ENCODE measurements around the gene EMID1. TPM values are rescaled to one million over a fixed set of nuclear protein-coding genes. Genes with fewer than 3 reads are reported as not detected.
"Not testable (repeated sequence)": the region's sequence is repeated elsewhere in the genome, so short reads cannot be mapped to it uniquely, and the experiment has no call there.

The EMID1 gene
- total RNA-seq, 1 experiment from 2014 or later: 1.1 TPM

GRCh38 chr22:29216873-29217666 is 11.4 kb downstream of the EMID1 start:
- Histone ChIP-seq H4K20me1 (ENCODE audit: insufficient read depth) (no peaks in the 10 kb centered on the region), H3K9me2 (ENCODE audit: insufficient read depth) (no peaks in the 10 kb centered on the region), H3K4me3 (no peak overlapping the region), H3K27me3 (ENCODE audit: insufficient read depth, low read depth) (peaks cover 13% of the 10 kb centered on the region; the same call in 1 of the 2 replicates), H3K36me3 (ENCODE audit: low read depth) (no peaks in the 10 kb centered on the region), H3K27ac (no peak overlapping the region), H3K79me2 (ENCODE audit: low read depth) (no peaks in the 10 kb centered on the region), H2AFZ (no peak overlapping the region), H3K4me1 (replicated peaks; ENCODE audit: insufficient read depth) (no peaks in the 10 kb centered on the region), H3K4me2 (no peak overlapping the region), H3K9me3 (ENCODE audit: insufficient read depth, low read depth) (no peaks in the 10 kb centered on the region), H3F3A (ENCODE audit: insufficient read depth, low read depth) (no peaks in the 10 kb centered on the region)
- intact Hi-C loops (cut with micrococcal nuclease; ENCODE audit: unreplicated experiment): no loop called here
- POLR2A ChIA-PET (ENCODE audit: unreplicated experiment): interaction anchor here (0.5 kb wide), 1 partner anchor 460 kb away, joined by 3 read pairs; no protein-coding TSS in a partner anchor
- no peak for TF ChIP-seq CTCF (conservative IDR thresholded peaks at IDR 0.05)
- TF ChIP-seq EZH2 (IDR thresholded peaks at IDR 0.05; ENCODE audit: low read depth): no peak
- CTCF ChIA-PET: no interaction called here
- BruUV-seq (replicated peaks): no TSS peak
- no peak for DNase-seq

- Histone ChIP-seq H3K4me2 (no peak overlapping the region), H2AFZ (no peak overlapping the region), H3K9me2 (ENCODE audit: insufficient read depth) (no peaks in the 10 kb centered on the region), H4K20me1 (ENCODE audit: insufficient read depth) (no peaks in the 10 kb centered on the region), H3F3A (ENCODE audit: insufficient read depth, low read depth) (no peaks in the 10 kb centered on the region), H3K9me3 (ENCODE audit: insufficient read depth, low read depth) (no peaks in the 10 kb centered on the region), H3K27me3 (ENCODE audit: insufficient read depth, low read depth) (peaks cover 8% of the 10 kb centered on the region; the same call in 1 of the 2 replicates), H3K36me3 (ENCODE audit: low read depth) (no peaks in the 10 kb centered on the region), H3K4me3 (no peak overlapping the region), H3K27ac (no peak overlapping the region), H3K79me2 (ENCODE audit: low read depth) (no peaks in the 10 kb centered on the region), H3K4me1 (replicated peaks; ENCODE audit: insufficient read depth) (no peaks in the 10 kb centered on the region)
- TF ChIP-seq EZH2 (IDR thresholded peaks at IDR 0.05; ENCODE audit: low read depth): no peak
- TF ChIP-seq CTCF (conservative IDR thresholded peaks at IDR 0.05): no peak
- CTCF ChIA-PET: no interaction called here
- DNase-seq: no peak
- POLR2A ChIA-PET (ENCODE audit: unreplicated experiment): no interaction called here
- intact Hi-C loops (cut with micrococcal nuclease; ENCODE audit: unreplicated experiment): no loop called here
- BruUV-seq (replicated peaks): no TSS peak
Measured at GRCh38 chr22:29217827-29218757, 12.4 kb downstream of the EMID1 start.

DNA sequence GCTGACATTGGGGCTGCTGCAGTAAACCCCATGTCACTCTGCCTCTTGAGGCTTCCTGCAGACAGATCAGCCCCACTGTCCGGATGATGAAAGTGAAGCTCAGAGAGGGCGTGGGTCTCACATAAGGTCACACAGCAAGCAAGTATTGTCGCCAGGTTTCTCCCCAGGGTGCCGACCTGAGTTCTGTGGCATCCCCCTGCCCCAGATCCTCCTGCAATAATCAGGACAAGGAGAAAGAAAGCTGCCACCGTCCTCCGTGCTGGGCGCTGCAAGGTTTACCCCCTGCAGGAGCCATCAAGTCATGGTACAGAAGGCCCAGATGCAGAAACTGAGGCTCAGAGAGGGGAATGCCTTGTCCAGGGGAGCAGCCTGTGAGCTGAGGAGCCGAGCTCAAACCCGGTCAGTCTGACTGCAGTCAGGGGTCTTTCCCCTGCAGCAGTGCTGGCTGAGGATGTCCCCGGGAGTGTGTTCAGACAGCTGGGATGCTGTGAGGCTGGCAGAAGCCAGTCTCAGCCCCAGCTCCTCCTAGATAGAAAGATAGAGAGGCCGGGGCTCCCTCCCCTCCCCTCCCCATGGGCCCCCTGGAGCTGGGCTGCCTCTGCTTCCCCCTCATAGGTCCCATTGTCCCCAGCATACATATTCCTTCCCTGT is 13.2 kb downstream of the EMID1 start:
- Histone ChIP-seq H3K4me3 (no peak overlapping the region), H3K36me3 (ENCODE audit: low read depth) (no peaks in the 10 kb centered on the region), H3K9me3 (ENCODE audit: insufficient read depth, low read depth) (no peaks in the 10 kb centered on the region), H3K27ac (no peak overlapping the region), H3K27me3 (ENCODE audit: insufficient read depth, low read depth) (peaks cover 8% of the 10 kb centered on the region; the same call in 1 of the 2 replicates), H3K79me2 (ENCODE audit: low read depth) (no peaks in the 10 kb centered on the region), H4K20me1 (ENCODE audit: insufficient read depth) (no peaks in the 10 kb centered on the region), H3K4me1 (replicated peaks; ENCODE audit: insufficient read depth) (no peaks in the 10 kb centered on the region), H3K4me2 (no peak overlapping the region), H3K9me2 (ENCODE audit: insufficient read depth) (no peaks in the 10 kb centered on the region), H3F3A (ENCODE audit: insufficient read depth, low read depth) (no peaks in the 10 kb centered on the region), H2AFZ (no peak overlapping the region)
- TF ChIP-seq EZH2 (IDR thresholded peaks at IDR 0.05; ENCODE audit: low read depth) (no peak), CTCF (conservative IDR thresholded peaks at IDR 0.05) (no peak)
- no peak for DNase-seq
- ChIA-PET CTCF (no interaction called here), POLR2A (ENCODE audit: unreplicated experiment) (no interaction called here)
- BruUV-seq (replicated peaks): no TSS peak
- intact Hi-C loops (cut with micrococcal nuclease; ENCODE audit: unreplicated experiment): no loop called here

- H3K4me1 ChIP-seq (replicated peaks; ENCODE audit: insufficient read depth); intact Hi-C loops (cut with micrococcal nuclease; ENCODE audit: unreplicated experiment); H3F3A ChIP-seq (ENCODE audit: insufficient read depth, low read depth); H3K79me2 ChIP-seq (ENCODE audit: low read depth); CTCF ChIA-PET; H3K9me3 ChIP-seq (ENCODE audit: insufficient read depth, low read depth); H3K27me3 ChIP-seq (ENCODE audit: insufficient read depth, low read depth); DNase-seq; H3K27ac ChIP-seq; BruUV-seq (replicated peaks); H3K36me3 ChIP-seq (ENCODE audit: low read depth); H3K4me3 ChIP-seq; H2AFZ ChIP-seq; POLR2A ChIA-PET (ENCODE audit: unreplicated experiment); H3K9me2 ChIP-seq (ENCODE audit: insufficient read depth); H4K20me1 ChIP-seq (ENCODE audit: insufficient read depth); H3K4me2 ChIP-seq: not testable (repeated sequence)
Measured at GRCh38 chr22:29219409-29219782, 13.7 kb downstream of the EMID1 start.

Measured in PC-9 (cell line).